ENCODE measurements around the gene MMD. TPM values are rescaled to one million over a fixed set of nuclear protein-coding genes. Genes with fewer than 3 reads are reported as not detected.

The MMD gene
- total RNA-seq, 1 donor from 2014 or later, result 16.0 TPM

GRCh38 chr17:55343900-55344513, 77.6 kb downstream of the MMD start:
- intact Hi-C loops (cut with DNase I), result no loop called here

GRCh38 chr17:55342800-55343585, 78.6 kb downstream of the MMD start:
- H3K36me3 ChIP-seq, result no peaks in the 10 kb centered on the region
- no peak for ATAC-seq
- DNase-seq, result no peak
- H3K9me3 ChIP-seq, result no peaks in the 10 kb centered on the region
- H3K4me3 ChIP-seq, result no peak overlapping the region
- H3K27ac ChIP-seq, result no peak overlapping the region
- TF ChIP-seq CTCF (IDR thresholded peaks at IDR 0.05), result no peak
- intact Hi-C loops (cut with DNase I), result no loop called here
- no peaks in the 10 kb centered on the region for H3K4me1 ChIP-seq
- no peaks in the 10 kb centered on the region for H3K27me3 ChIP-seq

More at GRCh38 chr17:55343900-55344513, 77.6 kb downstream of the MMD start:
- Histone ChIP-seq H3K9me3 (no peaks in the 10 kb centered on the region), H3K4me3 (no peak overlapping the region), H3K4me1 (no peaks in the 10 kb centered on the region), H3K36me3 (no peaks in the 10 kb centered on the region), H3K27ac (no peak overlapping the region), H3K27me3 (no peaks in the 10 kb centered on the region)
- ATAC-seq (no peak), DNase-seq (no peak)
- no peak for TF ChIP-seq CTCF (IDR thresholded peaks at IDR 0.05)

Other genes starting within 250 kb of the MMD start
- 31.8 TPM for gene HLF, start 156.9 kb downstream of the MMD start, total RNA-seq
- not detected for gene SMIM36, start 89.6 kb upstream of the MMD start, total RNA-seq

Data from upper lobe of right lung (tissue), 1 donor.